CD4-positive, alpha-beta T cell (primary cell): ENCODE results near the gene ACADSB. TPM values are rescaled to one million over a fixed set of nuclear protein-coding genes. Genes with fewer than 3 reads are reported as not detected.

ENCODE experiments used
- ATAC-seq: fragments of 200-7000 bp; cut with Tn5 transposase; one replicate; pipeline ENCODE4 v1.10.0; 2022; ENCODE audit warnings: mild to moderate bottlenecking; ENCODE audit not compliant: poor library complexity
- CTCF ChIA-PET: fragments of 350-600 bp; sonication (Branson Sonifier 250); formaldehyde crosslinking; loops from one replicate; lab custom pipeline; 2021; ENCODE audit warnings: antibody characterized with exemption, inconsistent platforms; lab: Charles Lee
- POLR2A ChIA-PET: fragments of 350-600 bp; sonication (Branson Sonifier 250); formaldehyde crosslinking; loops from one replicate; lab custom pipeline; 2021; ENCODE audit warnings: antibody characterized with exemption, inconsistent platforms; lab: Charles Lee
- DNase-seq, 14 experiments: peaks; one replicate each; pipeline ENCODE4 v3.0.0-alpha.2; 2013 to 2020; ENCODE audit warnings: mixed read lengths in 2 of 14
- H3K27ac ChIP-seq, 2 donors: one replicate each; pipeline versions ENCODE4 v1.5.1 to v1.7.0; 2013; ENCODE audit warnings: low read length in 2 of 2, low read depth in 1 of 2, mild to moderate bottlenecking in 1 of 2
- H3K27me3 ChIP-seq, 2 experiments: 1 replicate in 1 of 2; 2 replicates in 1 of 2; pipeline versions ENCODE4 v1.6.1 to v1.7.0; 2013; ENCODE audit warnings: low read length in 2 of 2, control low read depth in 1 of 2, mild to moderate bottlenecking in 1 of 2, moderate library complexity in 1 of 2; ENCODE audit not compliant: insufficient read depth in 2 of 2, control insufficient read depth in 1 of 2
- H3K36me3 ChIP-seq: one replicate; pipeline ENCODE4 v1.6.1; 2013; ENCODE audit warnings: low read length, control low read depth; ENCODE audit not compliant: insufficient read depth
- H3K4me1 ChIP-seq: one replicate; pipeline ENCODE4 v1.6.1; 2013; ENCODE audit warnings: low read length, control low read depth; ENCODE audit not compliant: insufficient read depth
- H3K4me3 ChIP-seq: one replicate; pipeline ENCODE4 v1.5.1; 2013; ENCODE audit warnings: mild to moderate bottlenecking, low read length, moderate library complexity
- H3K9me3 ChIP-seq, 2 experiments: 1 replicate in 1 of 2; 2 replicates in 1 of 2; pipeline versions ENCODE4 v1.6.1 to v1.7.0; 2013; ENCODE audit warnings: low read length in 2 of 2, mild to moderate bottlenecking in 2 of 2, control low read depth in 1 of 2, moderate library complexity in 1 of 2; ENCODE audit not compliant: control insufficient read depth in 1 of 2, insufficient read depth in 1 of 2
- H3K27ac Mint-ChIP-seq: one replicate; pipeline ENCODE4 v1.8.0; 2020; ENCODE audit warnings: mixed read lengths
- H3K27me3 Mint-ChIP-seq: one replicate; pipeline ENCODE4 v1.8.0; 2021; ENCODE audit warnings: mixed read lengths
- H3K36me3 Mint-ChIP-seq: one replicate; pipeline ENCODE4 v1.8.0; 2021; ENCODE audit warnings: low read depth, mixed read lengths
- H3K4me1 Mint-ChIP-seq: one replicate; pipeline ENCODE4 v1.8.0; 2021; ENCODE audit warnings: low read depth, mixed read lengths
- H3K4me3 Mint-ChIP-seq: one replicate; pipeline ENCODE4 v1.8.0; 2020; ENCODE audit warnings: mild to moderate bottlenecking, mixed read lengths
- H3K9me3 Mint-ChIP-seq: one replicate; pipeline ENCODE4 v1.8.0; 2020; ENCODE audit warnings: mixed read lengths
- intact Hi-C, 2 experiments: fragments of 100-400 bp; cut with DNase I in 1 of 2; cut with micrococcal nuclease in 1 of 2; formaldehyde crosslinking; loops; one replicate each; pipeline versions ENCODE4 v1.15.1 to v1.9.0; 2023 to 2025; cut with DNase I, micrococcal nuclease
- total RNA-seq, 174 experiments: library from RNA in 2 of 174; stranded (reverse) in 2 of 174; gene quantifications; one replicate each; pipeline ENCODE4 v1.2.3 and lab custom pipeline; 2021 to 2026
- TF ChIP-seq, protein P1 (sequence below): fragments of 200-600 bp; IDR thresholded peaks from one replicate; pipeline ENCODE4 v1.8.0; 2022; ENCODE audit warnings: antibody characterized with exemption, mild to moderate bottlenecking

The ACADSB gene
- total RNA-seq, 2 experiments from 2014 or later, result 16.6 to 17.9 TPM

DNA sequence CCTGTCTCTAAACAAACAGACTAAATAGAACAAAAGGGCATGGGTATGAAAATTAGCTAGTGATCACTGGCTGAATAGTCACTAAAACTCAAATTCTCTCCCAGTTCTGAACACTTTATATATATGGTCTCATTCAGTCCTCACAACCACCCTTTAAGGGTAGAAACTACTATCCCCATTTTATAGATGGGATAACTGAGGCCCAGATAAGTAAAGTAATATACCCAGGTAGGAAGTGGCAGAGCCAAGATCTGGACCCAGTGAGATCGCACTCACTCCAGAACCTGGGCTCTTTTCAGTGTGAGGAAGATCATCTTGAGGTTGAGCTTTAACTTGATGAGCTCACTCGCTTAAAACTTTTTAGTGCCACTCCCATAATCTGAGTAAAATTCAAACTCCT, 24.1 kb upstream of the ACADSB start:
- TF ChIP-seq, protein P1, sequence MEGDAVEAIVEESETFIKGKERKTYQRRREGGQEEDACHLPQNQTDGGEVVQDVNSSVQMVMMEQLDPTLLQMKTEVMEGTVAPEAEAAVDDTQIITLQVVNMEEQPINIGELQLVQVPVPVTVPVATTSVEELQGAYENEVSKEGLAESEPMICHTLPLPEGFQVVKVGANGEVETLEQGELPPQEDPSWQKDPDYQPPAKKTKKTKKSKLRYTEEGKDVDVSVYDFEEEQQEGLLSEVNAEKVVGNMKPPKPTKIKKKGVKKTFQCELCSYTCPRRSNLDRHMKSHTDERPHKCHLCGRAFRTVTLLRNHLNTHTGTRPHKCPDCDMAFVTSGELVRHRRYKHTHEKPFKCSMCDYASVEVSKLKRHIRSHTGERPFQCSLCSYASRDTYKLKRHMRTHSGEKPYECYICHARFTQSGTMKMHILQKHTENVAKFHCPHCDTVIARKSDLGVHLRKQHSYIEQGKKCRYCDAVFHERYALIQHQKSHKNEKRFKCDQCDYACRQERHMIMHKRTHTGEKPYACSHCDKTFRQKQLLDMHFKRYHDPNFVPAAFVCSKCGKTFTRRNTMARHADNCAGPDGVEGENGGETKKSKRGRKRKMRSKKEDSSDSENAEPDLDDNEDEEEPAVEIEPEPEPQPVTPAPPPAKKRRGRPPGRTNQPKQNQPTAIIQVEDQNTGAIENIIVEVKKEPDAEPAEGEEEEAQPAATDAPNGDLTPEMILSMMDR, result no peak
- no peak for ATAC-seq
- H3K4me1 Mint-ChIP-seq, result peaks cover 17% of the 10 kb centered on the region
- Histone ChIP-seq H3K4me1 (peaks cover 12% of the 10 kb centered on the region), H3K27me3 (no peaks in the 10 kb centered on the region), H3K36me3 (peaks cover 14% of the 10 kb centered on the region), H3K27ac (no peak overlapping the region), H3K4me3 (no peak overlapping the region), H3K9me3 (no peaks in the 10 kb centered on the region)
- CTCF ChIA-PET, result interaction anchor here (1.2 kb wide), 1 partner anchor 13 kb away, joined by 4 read pairs; no protein-coding TSS in a partner anchor
- H3K4me3 Mint-ChIP-seq, result no peak overlapping the region
- DNase-seq, result no peak
- no peaks in the 10 kb centered on the region for H3K9me3 Mint-ChIP-seq
- H3K27ac Mint-ChIP-seq, result no peak overlapping the region
- POLR2A ChIA-PET, result interaction anchor here (1.3 to 4.4 kb wide), 2 partner anchors 24 to 31 kb away, joined by 3 to 31 read pairs; partner anchors contain the start of genes ACADSB, C10orf88 and IKZF5
- H3K27me3 Mint-ChIP-seq, result no peaks in the 10 kb centered on the region
- intact Hi-C loops, result no loop called here
- peaks cover 33% of the 10 kb centered on the region for H3K36me3 Mint-ChIP-seq

DNA sequence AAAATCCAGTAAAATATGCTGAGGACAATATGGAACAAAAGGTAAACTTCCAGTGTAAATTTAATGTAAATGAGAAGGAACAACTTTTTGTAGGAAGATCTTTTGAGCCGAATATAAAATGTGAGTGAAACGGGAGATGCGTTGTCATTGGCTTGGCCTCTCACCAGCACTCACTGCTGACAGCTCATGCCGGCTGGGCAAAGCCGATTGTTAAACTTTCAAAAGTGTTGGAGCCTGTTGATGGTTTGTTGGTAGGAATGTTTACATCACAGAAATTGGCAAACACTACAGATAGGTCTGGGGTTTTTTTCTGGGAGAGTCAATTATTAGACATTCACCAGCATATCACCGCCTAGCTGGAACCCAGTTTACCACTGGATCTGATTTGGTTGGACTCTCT, 22.5 kb upstream of the ACADSB start:
- H3K27ac ChIP-seq, result no peak overlapping the region
- peaks cover 14% of the 10 kb centered on the region for H3K36me3 ChIP-seq
- ATAC-seq (no peak), DNase-seq (no peak)
- H3K4me1 Mint-ChIP-seq, result peaks cover under 1% of the 10 kb centered on the region
- POLR2A ChIA-PET, result no interaction called here
- no peaks in the 10 kb centered on the region for H3K4me1 ChIP-seq
- no peak overlapping the region for H3K4me3 Mint-ChIP-seq
- no peak overlapping the region for H3K4me3 ChIP-seq
- no peaks in the 10 kb centered on the region for H3K27me3 ChIP-seq
- H3K9me3 ChIP-seq, result no peaks in the 10 kb centered on the region
- no peak overlapping the region for H3K27ac Mint-ChIP-seq
- intact Hi-C loops, result no loop called here
- H3K9me3 Mint-ChIP-seq, result no peaks in the 10 kb centered on the region
- H3K27me3 Mint-ChIP-seq, result no peaks in the 10 kb centered on the region
- TF ChIP-seq, protein P1, result no peak
- peaks cover 39% of the 10 kb centered on the region for H3K36me3 Mint-ChIP-seq
- CTCF ChIA-PET, result no interaction called here

DNA sequence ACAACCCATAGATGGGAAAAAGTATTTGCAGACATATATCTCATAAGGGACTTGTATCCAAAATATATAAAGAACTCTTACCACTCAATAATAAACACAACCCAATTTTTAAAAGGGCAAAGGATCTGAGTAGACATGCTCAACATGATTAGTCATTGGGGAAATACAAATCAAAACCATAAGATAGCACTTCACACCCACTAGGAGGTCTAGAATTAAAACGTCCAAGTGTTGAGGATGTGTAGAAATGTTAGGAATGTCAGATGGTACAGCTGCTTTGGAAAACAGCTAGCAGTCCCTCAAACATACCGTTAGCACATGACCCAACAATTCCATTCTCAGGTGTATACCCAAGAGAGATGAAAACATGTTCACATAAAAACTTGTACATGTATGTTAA, 20.3 kb upstream of the ACADSB start:
- Mint-ChIP-seq H3K4me3 (no peak overlapping the region), H3K9me3 (no peaks in the 10 kb centered on the region), H3K27ac (no peak overlapping the region), H3K4me1 (no peaks in the 10 kb centered on the region), H3K36me3 (peaks cover 44% of the 10 kb centered on the region), H3K27me3 (no peaks in the 10 kb centered on the region)
- Histone ChIP-seq H3K4me1 (no peaks in the 10 kb centered on the region), H3K4me3 (no peak overlapping the region), H3K27ac (no peak overlapping the region), H3K36me3 (peaks cover 19% of the 10 kb centered on the region), H3K27me3 (no peaks in the 10 kb centered on the region), H3K9me3 (no peaks in the 10 kb centered on the region)
- POLR2A ChIA-PET, result no interaction called here
- CTCF ChIA-PET, result no interaction called here
- TF ChIP-seq, protein P1, result no peak
- DNase-seq (no peak), ATAC-seq (no peak)
- intact Hi-C loops, result no loop called here
